ENCODE results near the gene PTTG1. TPM values are rescaled to one million over a fixed set of nuclear protein-coding genes. Genes with fewer than 3 reads are reported as not detected.

Gene PTTG1
- total and polyA plus RNA-seq, 2 of the 4 experiments (the other 2 are of a cell fraction): 98.6 to 118 TPM

- H3K9ac ChIP-seq (ENCODE audit: low read depth, low read length): no peak overlapping the region
- H3K23ac ChIP-seq (ENCODE audit: low read depth, low read length): no peak overlapping the region
- no peak overlapping the region for H3K18ac ChIP-seq (ENCODE audit: low read depth, low read length)
- no peaks in the 10 kb centered on the region for H3K9me3 ChIP-seq (ENCODE audit: control insufficient read depth, insufficient read depth, low read length)
- H2BK20ac ChIP-seq (ENCODE audit: low read depth, low read length): no peak overlapping the region
- POLR2A ChIA-PET (ENCODE audit: unreplicated experiment): no interaction called here
- H2BK120ac ChIP-seq (ENCODE audit: low read depth, low read length): no peak overlapping the region
- ATAC-seq (ENCODE audit: low read depth) (no peak), DNase-seq (no peak)
- peaks cover 3% of the 10 kb centered on the region; the same call in 1 of the 2 replicates for H3K9me1 ChIP-seq (ENCODE audit: insufficient read depth, low read length)
- H4K20me1 ChIP-seq (ENCODE audit: insufficient read depth, low read length): no peaks in the 10 kb centered on the region
- no peak overlapping the region for H2AK9ac ChIP-seq (replicated peaks; ENCODE audit: low read depth, low read length, poor library complexity)
- TF ChIP-seq FOS (IDR thresholded peaks at IDR 0.05; ENCODE audit: low read depth, low read length) (no peak), ELK1 (IDR thresholded peaks at IDR 0.05; ENCODE audit: borderline replicate concordance, low read depth, low read length) (no peak), CHD1 (IDR thresholded peaks at IDR 0.05; ENCODE audit: low read depth, low read length) (no peak), MAFK (IDR thresholded peaks at IDR 0.05; ENCODE audit: low read depth, low read length) (no peak), NFE2L2 (IDR thresholded peaks at IDR 0.05; ENCODE audit: low read depth, low read length) (no peak), RCOR1 (IDR thresholded peaks at IDR 0.05; ENCODE audit: insufficient replicate concordance, low read length) (no peak), BHLHE40 (IDR thresholded peaks at IDR 0.05; ENCODE audit: low read depth, low read length) (no peak)
- no peak overlapping the region for H3K14ac ChIP-seq (replicated peaks; ENCODE audit: low read depth, low read length)
- WGBS, 2 experiments (ENCODE audit: extremely low coverage in 2 of 2, insufficient read length in 1 of 2): no CpG with 5 or more reads among the region's 2 CpGs
- no peaks in the 10 kb centered on the region for H3K4me1 ChIP-seq (ENCODE audit: control insufficient read depth, insufficient read depth, low read length)
- intact Hi-C loops (cut with micrococcal nuclease) (no loop called here), dilution Hi-C loops (cut with HindIII; ENCODE audit: low sequenced_read_pairs, unreplicated experiment) (no loop called here), in situ Hi-C loops (cut with MboI; ENCODE audit: low sequenced_read_pairs) (no loop called here)
- H2AFZ ChIP-seq (replicated peaks; ENCODE audit: low read length, poor library complexity): no peak overlapping the region
- H2BK15ac ChIP-seq (ENCODE audit: low read depth, low read length): no peak overlapping the region
- no TSS peak for BruUV-seq (replicated peaks)
- no peak overlapping the region for H3K27ac ChIP-seq (ENCODE audit: insufficient read depth, low read length)
- peaks cover 2% of the 10 kb centered on the region for H3K27me3 ChIP-seq (ENCODE audit: control insufficient read depth, insufficient read depth, low read length)
- H3K4me2 ChIP-seq (ENCODE audit: low read depth, low read length): no peak overlapping the region
- H2AK5ac ChIP-seq (ENCODE audit: low read depth, low read length): no peak overlapping the region
- no peak overlapping the region for H3K4me3 ChIP-seq (ENCODE audit: insufficient read depth, low read depth, low read length)
- H3K36me3 ChIP-seq (ENCODE audit: control insufficient read depth, insufficient read depth, low read length): no peaks in the 10 kb centered on the region
- H3K79me1 ChIP-seq (ENCODE audit: low read depth in 1 of 2, low read length in 2 of 2): no peaks in the 10 kb centered on the region
- H2BK5ac ChIP-seq (ENCODE audit: low read depth, low read length, poor library complexity, severe bottlenecking): no peak overlapping the region
- H4K8ac ChIP-seq (ENCODE audit: low read depth in 2 of 2, low read length in 2 of 2): no peak overlapping the region
- no peak overlapping the region for H4K91ac ChIP-seq (ENCODE audit: insufficient read depth, low read depth, low read length)
- no peak overlapping the region for H3K56ac ChIP-seq (ENCODE audit: extremely low read depth, insufficient read depth, low read length)
- H3K4ac ChIP-seq (ENCODE audit: low read depth, low read length): no peak overlapping the region
- CTCF ChIA-PET: interaction anchor here (1.4 kb wide), 1 partner anchor 11 kb away, joined by 5 read pairs; no protein-coding TSS in a partner anchor
- H4K5ac ChIP-seq (ENCODE audit: low read depth, low read length): no peak overlapping the region
These were observed 41.6 kb upstream of the PTTG1 start for GRCh38 chr5:160380041-160380440.

Measured in IMR-90 (cell line).